ENCODE results near the gene FBXL3. TPM values are rescaled to one million over a fixed set of nuclear protein-coding genes. Genes with fewer than 3 reads are reported as not detected.

The FBXL3 gene, protein sequence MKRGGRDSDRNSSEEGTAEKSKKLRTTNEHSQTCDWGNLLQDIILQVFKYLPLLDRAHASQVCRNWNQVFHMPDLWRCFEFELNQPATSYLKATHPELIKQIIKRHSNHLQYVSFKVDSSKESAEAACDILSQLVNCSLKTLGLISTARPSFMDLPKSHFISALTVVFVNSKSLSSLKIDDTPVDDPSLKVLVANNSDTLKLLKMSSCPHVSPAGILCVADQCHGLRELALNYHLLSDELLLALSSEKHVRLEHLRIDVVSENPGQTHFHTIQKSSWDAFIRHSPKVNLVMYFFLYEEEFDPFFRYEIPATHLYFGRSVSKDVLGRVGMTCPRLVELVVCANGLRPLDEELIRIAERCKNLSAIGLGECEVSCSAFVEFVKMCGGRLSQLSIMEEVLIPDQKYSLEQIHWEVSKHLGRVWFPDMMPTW
- polyA plus RNA-seq, result 15.7 to 25.4 TPM (median 18.3 TPM) in 3 replicates
- polyA plus RNA-seq (2011; ENCODE audit: low read depth), result 6.1 TPM
- polyA plus RNA-seq (2011; cell fraction: cytosol; rRNA removed), result 11.2 and 23.2 TPM in 2 replicates
- 15.8 and 21.0 TPM in 2 replicates for polyA plus RNA-seq (2011; cell fraction: nucleus; rRNA removed)
- polyA plus RNA-seq (2012; ENCODE audit: low replicate concordance), result 15.7 and 18.4 TPM in 2 replicates
- polyA minus RNA-seq, result 9.2 to 21.7 TPM (median 14.9 TPM) in 3 replicates
- 18.8 TPM for polyA minus RNA-seq (2011; cell fraction: cytosol; rRNA and poly(A)+ RNA removed)
- polyA minus RNA-seq (2011; cell fraction: nucleus; rRNA and poly(A)+ RNA removed), result 12.8 and 26.0 TPM in 2 replicates

DNA sequence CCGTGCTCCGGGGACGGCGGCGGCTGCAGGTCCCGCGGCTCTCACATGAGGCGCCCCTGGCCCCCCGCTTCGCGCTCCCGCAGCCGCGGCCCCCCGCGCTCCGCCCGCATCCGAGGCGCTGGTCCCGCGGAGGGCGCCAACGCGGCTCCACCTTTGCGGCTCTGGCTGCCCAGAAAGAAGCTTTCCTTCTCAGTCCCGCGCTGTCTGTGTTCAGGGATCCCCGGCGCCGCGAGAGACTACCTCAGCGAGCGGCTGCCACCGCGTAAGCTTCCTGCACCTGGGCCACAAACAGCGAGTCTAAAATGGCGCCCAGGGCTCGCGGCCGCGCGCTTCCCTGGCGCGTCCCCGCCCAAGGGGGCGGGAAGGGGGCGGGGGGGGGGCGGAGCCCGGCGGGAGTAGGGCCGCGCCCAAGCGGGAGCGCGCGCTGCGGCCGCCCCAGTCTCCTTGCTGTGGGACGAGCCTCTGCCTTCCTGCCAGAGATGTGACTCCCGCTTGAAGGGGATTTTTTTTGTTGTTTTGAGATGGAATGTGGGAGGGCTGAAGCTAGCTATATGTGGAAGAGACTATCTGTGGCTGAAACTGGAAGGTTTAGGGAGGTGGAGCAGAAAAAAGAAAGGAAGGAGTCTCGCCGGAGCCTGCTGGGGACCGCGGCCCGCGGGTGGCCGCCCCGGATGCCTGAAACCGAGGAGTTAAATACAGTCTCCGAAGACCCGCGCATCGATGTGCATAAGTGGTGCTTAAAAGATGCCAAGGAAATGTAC lies at the start of gene FBXL3:
TSS of gene FBXL3 (minus strand) at position 299 of the 761 bp plus-strand sequence. CDS start 5,299 bp downstream, outside the sequence.
- peaks cover 0 to 2% of the 10 kb centered on the region in 2 experiments for H3K36me3 ChIP-seq (ENCODE audit: control insufficient read depth in 2 of 2, extremely low read depth in 1 of 2, insufficient read depth in 2 of 2, low read length in 2 of 2)
- peaks cover 43% of the 10 kb centered on the region for H3K79me2 ChIP-seq (ENCODE audit: control insufficient read depth, insufficient read depth, low read length)
- no peak for TF ChIP-seq EZH2 (IDR thresholded peaks at IDR 0.05; ENCODE audit: low read length)
- TF ChIP-seq, protein P1, sequence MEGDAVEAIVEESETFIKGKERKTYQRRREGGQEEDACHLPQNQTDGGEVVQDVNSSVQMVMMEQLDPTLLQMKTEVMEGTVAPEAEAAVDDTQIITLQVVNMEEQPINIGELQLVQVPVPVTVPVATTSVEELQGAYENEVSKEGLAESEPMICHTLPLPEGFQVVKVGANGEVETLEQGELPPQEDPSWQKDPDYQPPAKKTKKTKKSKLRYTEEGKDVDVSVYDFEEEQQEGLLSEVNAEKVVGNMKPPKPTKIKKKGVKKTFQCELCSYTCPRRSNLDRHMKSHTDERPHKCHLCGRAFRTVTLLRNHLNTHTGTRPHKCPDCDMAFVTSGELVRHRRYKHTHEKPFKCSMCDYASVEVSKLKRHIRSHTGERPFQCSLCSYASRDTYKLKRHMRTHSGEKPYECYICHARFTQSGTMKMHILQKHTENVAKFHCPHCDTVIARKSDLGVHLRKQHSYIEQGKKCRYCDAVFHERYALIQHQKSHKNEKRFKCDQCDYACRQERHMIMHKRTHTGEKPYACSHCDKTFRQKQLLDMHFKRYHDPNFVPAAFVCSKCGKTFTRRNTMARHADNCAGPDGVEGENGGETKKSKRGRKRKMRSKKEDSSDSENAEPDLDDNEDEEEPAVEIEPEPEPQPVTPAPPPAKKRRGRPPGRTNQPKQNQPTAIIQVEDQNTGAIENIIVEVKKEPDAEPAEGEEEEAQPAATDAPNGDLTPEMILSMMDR (optimal IDR thresholded peaks at IDR 0.05 in 1 of 3, IDR thresholded peaks at IDR 0.05 in 1 of 3, conservative IDR thresholded peaks at IDR 0.05 in 1 of 3; ENCODE audit: extremely low read depth in 1 of 3, insufficient read depth in 2 of 3, low read length in 3 of 3), result no peak
- no peaks in the 10 kb centered on the region for H3K9me3 ChIP-seq (ENCODE audit: control insufficient read depth, low read depth, low read length)
- H2AFZ ChIP-seq (ENCODE audit: control insufficient read depth, low read length), result peak within 1 kb of the TSS; percentile 91
- H3K4me1 ChIP-seq (ENCODE audit: control insufficient read depth, extremely low read depth, insufficient read depth, low read length), result peaks cover 18% of the 10 kb centered on the region
- dilution Hi-C loops (cut with MboI; ENCODE audit: extremely low pct_ligation_motif_present, low sequenced_read_pairs), result no loop called here
- peak within 1 kb of the TSS; percentile 87 for H3K27ac ChIP-seq (ENCODE audit: control insufficient read depth, insufficient read depth, low read length)
- H3K9ac ChIP-seq (ENCODE audit: control insufficient read depth, extremely low read depth, insufficient read depth, low read length), result peak within 1 kb of the TSS; percentile 96
- DNase-seq (ENCODE audit: low read depth, low spot score) (no peak), FAIRE-seq (no peak)
- no peaks in the 10 kb centered on the region for H3K27me3 ChIP-seq (ENCODE audit: control insufficient read depth, extremely low read depth, insufficient read depth, low read length)
- H3K4me2 ChIP-seq (ENCODE audit: control insufficient read depth, extremely low read depth, insufficient read depth, low read depth, low read length), result peak within 1 kb of the TSS; percentile 93
- H3K9me1 ChIP-seq (ENCODE audit: control insufficient read depth, extremely low read depth, insufficient read depth, low read length), result no peaks in the 10 kb centered on the region
- H4K20me1 ChIP-seq (ENCODE audit: control insufficient read depth, extremely low read depth, insufficient read depth, low read length), result peaks cover 14% of the 10 kb centered on the region
- peak within 1 kb of the TSS; percentile 60 to 91 (median 84) for H3K4me3 ChIP-seq (ENCODE audit: control insufficient read depth in 2 of 3, extremely low read depth in 1 of 3, insufficient read depth in 2 of 3, low read depth in 1 of 3, low read length in 3 of 3)

DNA sequence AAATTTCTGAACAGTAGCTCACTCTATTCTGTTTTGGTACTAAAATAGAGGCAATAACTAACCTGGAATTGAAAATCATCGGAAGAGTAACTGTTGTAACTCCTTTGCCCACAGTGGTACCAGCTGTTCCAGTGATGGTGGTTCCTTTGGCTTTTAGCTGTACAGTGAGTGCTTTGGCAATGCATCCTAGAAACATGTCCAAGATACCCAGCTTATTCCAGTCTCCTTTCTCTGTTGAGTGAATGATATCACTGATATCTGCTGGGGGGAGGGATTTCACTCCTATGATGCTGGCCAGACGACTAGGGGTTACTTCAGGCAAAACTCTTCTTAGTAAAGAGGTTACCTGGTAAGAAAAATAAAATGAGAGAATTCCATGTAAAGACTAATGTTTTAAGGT lies 40.6 kb upstream of the FBXL3 start:
- dilution Hi-C loops (cut with MboI; ENCODE audit: extremely low pct_ligation_motif_present, low sequenced_read_pairs), result no loop called here
- FAIRE-seq (no peak), DNase-seq (ENCODE audit: low read depth, low spot score) (no peak)
- Histone ChIP-seq H3K9me3 (ENCODE audit: control insufficient read depth, low read depth, low read length) (no peaks in the 10 kb centered on the region), H3K9ac (ENCODE audit: control insufficient read depth, extremely low read depth, insufficient read depth, low read length) (no peak overlapping the region), H3K36me3 (ENCODE audit: control insufficient read depth in 2 of 2, extremely low read depth in 1 of 2, insufficient read depth in 2 of 2, low read length in 2 of 2) (peaks cover 8 to 10% of the 10 kb centered on the region in 2 experiments), H3K9me1 (ENCODE audit: control insufficient read depth, extremely low read depth, insufficient read depth, low read length) (no peaks in the 10 kb centered on the region), H3K4me1 (ENCODE audit: control insufficient read depth, extremely low read depth, insufficient read depth, low read length) (no peaks in the 10 kb centered on the region), H2AFZ (ENCODE audit: control insufficient read depth, low read length) (no peak overlapping the region), H3K27me3 (ENCODE audit: control insufficient read depth, extremely low read depth, insufficient read depth, low read length) (no peaks in the 10 kb centered on the region), H3K4me3 (ENCODE audit: control insufficient read depth in 2 of 3, extremely low read depth in 1 of 3, insufficient read depth in 2 of 3, low read depth in 1 of 3, low read length in 3 of 3) (no peak overlapping the region), H3K4me2 (ENCODE audit: control insufficient read depth, extremely low read depth, insufficient read depth, low read depth, low read length) (no peak overlapping the region), H3K79me2 (ENCODE audit: control insufficient read depth, insufficient read depth, low read length) (no peaks in the 10 kb centered on the region), H3K27ac (ENCODE audit: control insufficient read depth, insufficient read depth, low read length) (no peak overlapping the region), H4K20me1 (ENCODE audit: control insufficient read depth, extremely low read depth, insufficient read depth, low read length) (no peaks in the 10 kb centered on the region)
- TF ChIP-seq, protein P1 (optimal IDR thresholded peaks at IDR 0.05 in 1 of 3, IDR thresholded peaks at IDR 0.05 in 1 of 3, conservative IDR thresholded peaks at IDR 0.05 in 1 of 3; ENCODE audit: extremely low read depth in 1 of 3, insufficient read depth in 2 of 3, low read length in 3 of 3), result no peak
- TF ChIP-seq EZH2 (IDR thresholded peaks at IDR 0.05; ENCODE audit: low read length), result no peak
